ENCODE measurements around the gene PRKCB.

DNA sequence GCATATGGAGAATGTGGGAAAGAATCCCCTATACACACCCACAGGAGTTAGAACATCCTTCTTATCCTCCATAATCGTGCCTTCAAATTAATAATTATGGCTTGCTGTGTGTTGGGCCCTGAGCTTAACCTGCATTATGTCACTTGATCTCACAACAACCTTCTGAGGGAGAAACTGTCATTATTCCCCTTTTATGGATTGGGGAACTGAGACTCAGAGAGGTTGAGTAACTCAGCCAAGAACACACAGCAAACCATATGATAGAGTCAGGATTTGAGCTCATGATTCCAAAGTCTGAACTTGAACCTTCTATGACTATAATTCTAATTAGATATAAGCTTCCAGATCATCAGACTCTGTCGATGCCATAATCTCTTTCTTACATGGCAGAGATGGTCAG lies 306.1 kb downstream of the PRKCB start:
- TF ChIP-seq POLR2AphosphoS5 (IDR thresholded peaks at IDR 0.05) (no peak), RAD21 (conservative IDR thresholded peaks at IDR 0.05) (no peak), TAF1 (IDR thresholded peaks at IDR 0.05; ENCODE audit: low read depth) (no peak), EP300 (conservative IDR thresholded peaks at IDR 0.05; ENCODE audit: poor library complexity, severe bottlenecking) (no peak)
- TF ChIP-seq, protein P1, sequence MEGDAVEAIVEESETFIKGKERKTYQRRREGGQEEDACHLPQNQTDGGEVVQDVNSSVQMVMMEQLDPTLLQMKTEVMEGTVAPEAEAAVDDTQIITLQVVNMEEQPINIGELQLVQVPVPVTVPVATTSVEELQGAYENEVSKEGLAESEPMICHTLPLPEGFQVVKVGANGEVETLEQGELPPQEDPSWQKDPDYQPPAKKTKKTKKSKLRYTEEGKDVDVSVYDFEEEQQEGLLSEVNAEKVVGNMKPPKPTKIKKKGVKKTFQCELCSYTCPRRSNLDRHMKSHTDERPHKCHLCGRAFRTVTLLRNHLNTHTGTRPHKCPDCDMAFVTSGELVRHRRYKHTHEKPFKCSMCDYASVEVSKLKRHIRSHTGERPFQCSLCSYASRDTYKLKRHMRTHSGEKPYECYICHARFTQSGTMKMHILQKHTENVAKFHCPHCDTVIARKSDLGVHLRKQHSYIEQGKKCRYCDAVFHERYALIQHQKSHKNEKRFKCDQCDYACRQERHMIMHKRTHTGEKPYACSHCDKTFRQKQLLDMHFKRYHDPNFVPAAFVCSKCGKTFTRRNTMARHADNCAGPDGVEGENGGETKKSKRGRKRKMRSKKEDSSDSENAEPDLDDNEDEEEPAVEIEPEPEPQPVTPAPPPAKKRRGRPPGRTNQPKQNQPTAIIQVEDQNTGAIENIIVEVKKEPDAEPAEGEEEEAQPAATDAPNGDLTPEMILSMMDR (IDR thresholded peaks at IDR 0.05; ENCODE audit: poor library complexity, severe bottlenecking), result no peak

Measured in neural cell (in vitro differentiated cells).